ENCODE measurements around the gene XRCC5. TPM values are rescaled to one million over a fixed set of nuclear protein-coding genes. Genes with fewer than 3 reads are reported as not detected.

XRCC5 gene
- total and polyA plus RNA-seq, 10 of the 15 experiments (the other 5 are each of a cell fraction or from before 2014, with no cell fraction given) = 259 to 815 (median 530) TPM

GRCh38 chr2:216082117-216082711 is 26.9 kb upstream of the XRCC5 start:
- H3K4me3 ChIP-seq = peak overlapping the region; percentile 84
- H3K9me3 ChIP-seq (replicated peaks; ENCODE audit: control insufficient read depth, insufficient read depth, low read length) = no peaks in the 10 kb centered on the region
- H3K4me2 ChIP-seq (ENCODE audit: control insufficient read depth, insufficient read depth) = peak overlapping the region; percentile 78
- intact Hi-C loops (cut with micrococcal nuclease; ENCODE audit: unreplicated experiment) = no loop called here
- ChIA-PET RAD21 (ENCODE audit: unreplicated experiment) (interaction anchor here (1.0 to 1.8 kb wide), 9 partner anchors 10 to 66 kb away, joined by 3 to 17 read pairs (median 4); partner anchors contain the start of gene XRCC5), CTCF (interaction anchor here (0.5 to 2.7 kb wide), 11 partner anchors 8 to 227 kb away, joined by 3 to 17 read pairs (median 5); partner anchors contain the start of gene XRCC5), POLR2A (interaction anchor here (0.6 to 6.2 kb wide), 9 partner anchors 9 to 77 kb away, joined by 3 to 42 read pairs (median 6); partner anchors contain the start of gene XRCC5), SMC1A (ENCODE audit: uncharacterized antibody, unreplicated experiment) (interaction anchor here (0.7 to 4.1 kb wide), 8 partner anchors 8 to 132 kb away, joined by 3 to 34 read pairs (median 4); partner anchors contain the start of gene XRCC5)
- no peaks in the 10 kb centered on the region for H3K36me3 ChIP-seq (ENCODE audit: control insufficient read depth in 2 of 2, insufficient read depth in 2 of 2, low read length in 1 of 2)
- peaks cover 4% of the 10 kb centered on the region for H3K79me2 ChIP-seq (ENCODE audit: control insufficient read depth, insufficient read depth, low read length)
- H3K27me3 ChIP-seq (replicated peaks in 1 of 2; ENCODE audit: control insufficient read depth in 2 of 2, insufficient read depth in 2 of 2, low read length in 1 of 2) = no peaks in the 10 kb centered on the region
- peak overlapping the region; percentile 27; the same call in 1 of the 2 replicates for H3K27ac ChIP-seq (ENCODE audit: control insufficient read depth, insufficient read depth)
- H3K9ac ChIP-seq (ENCODE audit: control insufficient read depth, insufficient read depth, low read length) = peak overlapping the region; percentile 57
- FAIRE-seq (no peak), ATAC-seq (peak; percentile 30), DNase-seq (ENCODE audit: low read depth, low spot score) (no peak)
- TF ChIP-seq CBX3 (IDR thresholded peaks at IDR 0.05; ENCODE audit: borderline replicate concordance, low read depth) = no peak
- TF ChIP-seq EED (IDR thresholded peaks at IDR 0.05; ENCODE audit: low read depth) = peak; percentile 2; the same call in 1 of the 2 replicates
- 0 out of 2 replicates have a peak, but pooled peaks have one; percentile 9 for TF ChIP-seq IKZF1 (conservative IDR thresholded peaks at IDR 0.05)
- in situ Hi-C loops (cut with MboI) = no loop called here
- H4K20me1 ChIP-seq (ENCODE audit: control insufficient read depth, insufficient read depth) = no peaks in the 10 kb centered on the region
- 16% methylated on average over 22 of the region's 22 CpGs for WGBS (ENCODE audit: insufficient coverage, insufficient replicate concordance, low lambda C conversion rate, missing lambda C conversion rate)
- peaks cover 9% of the 10 kb centered on the region; the same call in 1 of the 2 replicates for H3K4me1 ChIP-seq (ENCODE audit: control insufficient read depth, insufficient read depth, low read length)
- TSS peak; percentile 90 for BruUV-seq (replicated peaks)
- peak overlapping the region; percentile 83 for H2AFZ ChIP-seq (ENCODE audit: control insufficient read depth, low read depth, low read length)

GRCh38 chr2:216082805-216083204 is 26.3 kb upstream of the XRCC5 start:
- H2AFZ ChIP-seq (ENCODE audit: control insufficient read depth, low read depth, low read length) = no peak overlapping the region
- no peaks in the 10 kb centered on the region for H3K27me3 ChIP-seq (replicated peaks in 1 of 2; ENCODE audit: control insufficient read depth in 2 of 2, insufficient read depth in 2 of 2, low read length in 1 of 2)
- 53% methylated on average over 3 of the region's 3 CpGs for WGBS (ENCODE audit: insufficient coverage, insufficient replicate concordance, low lambda C conversion rate, missing lambda C conversion rate)
- H4K20me1 ChIP-seq (ENCODE audit: control insufficient read depth, insufficient read depth) = no peaks in the 10 kb centered on the region
- peaks cover 4% of the 10 kb centered on the region for H3K79me2 ChIP-seq (ENCODE audit: control insufficient read depth, insufficient read depth, low read length)
- H3K36me3 ChIP-seq (ENCODE audit: control insufficient read depth in 2 of 2, insufficient read depth in 2 of 2, low read length in 1 of 2) = no peaks in the 10 kb centered on the region
- TF ChIP-seq HCFC1 (IDR thresholded peaks at IDR 0.05; ENCODE audit: low read length) (no peak), DPF2 (IDR thresholded peaks at IDR 0.05) (no peak)
- TF ChIP-seq, protein P1, sequence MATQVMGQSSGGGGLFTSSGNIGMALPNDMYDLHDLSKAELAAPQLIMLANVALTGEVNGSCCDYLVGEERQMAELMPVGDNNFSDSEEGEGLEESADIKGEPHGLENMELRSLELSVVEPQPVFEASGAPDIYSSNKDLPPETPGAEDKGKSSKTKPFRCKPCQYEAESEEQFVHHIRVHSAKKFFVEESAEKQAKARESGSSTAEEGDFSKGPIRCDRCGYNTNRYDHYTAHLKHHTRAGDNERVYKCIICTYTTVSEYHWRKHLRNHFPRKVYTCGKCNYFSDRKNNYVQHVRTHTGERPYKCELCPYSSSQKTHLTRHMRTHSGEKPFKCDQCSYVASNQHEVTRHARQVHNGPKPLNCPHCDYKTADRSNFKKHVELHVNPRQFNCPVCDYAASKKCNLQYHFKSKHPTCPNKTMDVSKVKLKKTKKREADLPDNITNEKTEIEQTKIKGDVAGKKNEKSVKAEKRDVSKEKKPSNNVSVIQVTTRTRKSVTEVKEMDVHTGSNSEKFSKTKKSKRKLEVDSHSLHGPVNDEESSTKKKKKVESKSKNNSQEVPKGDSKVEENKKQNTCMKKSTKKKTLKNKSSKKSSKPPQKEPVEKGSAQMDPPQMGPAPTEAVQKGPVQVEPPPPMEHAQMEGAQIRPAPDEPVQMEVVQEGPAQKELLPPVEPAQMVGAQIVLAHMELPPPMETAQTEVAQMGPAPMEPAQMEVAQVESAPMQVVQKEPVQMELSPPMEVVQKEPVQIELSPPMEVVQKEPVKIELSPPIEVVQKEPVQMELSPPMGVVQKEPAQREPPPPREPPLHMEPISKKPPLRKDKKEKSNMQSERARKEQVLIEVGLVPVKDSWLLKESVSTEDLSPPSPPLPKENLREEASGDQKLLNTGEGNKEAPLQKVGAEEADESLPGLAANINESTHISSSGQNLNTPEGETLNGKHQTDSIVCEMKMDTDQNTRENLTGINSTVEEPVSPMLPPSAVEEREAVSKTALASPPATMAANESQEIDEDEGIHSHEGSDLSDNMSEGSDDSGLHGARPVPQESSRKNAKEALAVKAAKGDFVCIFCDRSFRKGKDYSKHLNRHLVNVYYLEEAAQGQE (IDR thresholded peaks at IDR 0.05; ENCODE audit: low read depth, low read length) = peak; percentile 51; the same call in 1 of the 2 replicates
- BruUV-seq (replicated peaks) = no TSS peak
- in situ Hi-C loops (cut with MboI) (no loop called here), intact Hi-C loops (cut with micrococcal nuclease; ENCODE audit: unreplicated experiment) (no loop called here)
- no peak overlapping the region for H3K9ac ChIP-seq (ENCODE audit: control insufficient read depth, insufficient read depth, low read length)
- peak overlapping the region; percentile 78; the same call in 1 of the 2 replicates for H3K4me2 ChIP-seq (ENCODE audit: control insufficient read depth, insufficient read depth)
- H3K4me1 ChIP-seq (ENCODE audit: control insufficient read depth, insufficient read depth, low read length) = peaks cover 9% of the 10 kb centered on the region; the same call in 1 of the 2 replicates
- no peak for FAIRE-seq
- H3K9me3 ChIP-seq (replicated peaks; ENCODE audit: control insufficient read depth, insufficient read depth, low read length) = no peaks in the 10 kb centered on the region
- ChIA-PET SMC1A (ENCODE audit: uncharacterized antibody, unreplicated experiment) (interaction anchor here (1.8 to 4.1 kb wide), 5 partner anchors 21 to 67 kb away, joined by 5 to 34 read pairs (median 6); partner anchors contain the start of gene XRCC5), POLR2A (interaction anchor here (1.0 to 6.2 kb wide), 3 partner anchors 10 to 77 kb away, joined by 6 to 42 read pairs (median 7); partner anchors contain the start of gene XRCC5), RAD21 (ENCODE audit: unreplicated experiment) (interaction anchor here (0.6 to 2.1 kb wide), 3 partner anchors 49 to 151 kb away, joined by 3 to 9 read pairs (median 3); no protein-coding TSS in a partner anchor), CTCF (interaction anchor here (0.5 to 2.7 kb wide), 8 partner anchors 21 to 75 kb away, joined by 3 to 17 read pairs (median 6); partner anchors contain the start of gene XRCC5)
- no peak overlapping the region for H3K4me3 ChIP-seq
- no peak for ATAC-seq
- no peak overlapping the region for H3K27ac ChIP-seq (ENCODE audit: control insufficient read depth, insufficient read depth)
- DNase-seq (ENCODE audit: low read depth, low spot score) = no peak

Measured in GM12878 (cell line).